ENCODE measurements around the gene S100A8. TPM values are rescaled to one million over a fixed set of nuclear protein-coding genes. Genes with fewer than 3 reads are reported as not detected.

S100A8 gene
- polyA plus RNA-seq, 1 experiment: not detected

GRCh38 chr1:153343811-153344717 is 46.8 kb downstream of the S100A8 start:
- no peak overlapping the region for H3K4me3 ChIP-seq (ENCODE audit: low read depth, low read length)
- no peak for DNase-seq (ENCODE audit: low read depth, low spot score)
- CTCF ChIA-PET: interaction anchor here (4.0 kb wide), 1 partner anchor 8 kb away, joined by 16 read pairs; no protein-coding TSS in a partner anchor
- H3K27me3 ChIP-seq (ENCODE audit: control insufficient read depth, insufficient read depth, low read length): peaks cover 7% of the 10 kb centered on the region
- H3K9me3 ChIP-seq (ENCODE audit: control insufficient read depth, insufficient read depth, low read length): no peaks in the 10 kb centered on the region
- TF ChIP-seq, protein P1, sequence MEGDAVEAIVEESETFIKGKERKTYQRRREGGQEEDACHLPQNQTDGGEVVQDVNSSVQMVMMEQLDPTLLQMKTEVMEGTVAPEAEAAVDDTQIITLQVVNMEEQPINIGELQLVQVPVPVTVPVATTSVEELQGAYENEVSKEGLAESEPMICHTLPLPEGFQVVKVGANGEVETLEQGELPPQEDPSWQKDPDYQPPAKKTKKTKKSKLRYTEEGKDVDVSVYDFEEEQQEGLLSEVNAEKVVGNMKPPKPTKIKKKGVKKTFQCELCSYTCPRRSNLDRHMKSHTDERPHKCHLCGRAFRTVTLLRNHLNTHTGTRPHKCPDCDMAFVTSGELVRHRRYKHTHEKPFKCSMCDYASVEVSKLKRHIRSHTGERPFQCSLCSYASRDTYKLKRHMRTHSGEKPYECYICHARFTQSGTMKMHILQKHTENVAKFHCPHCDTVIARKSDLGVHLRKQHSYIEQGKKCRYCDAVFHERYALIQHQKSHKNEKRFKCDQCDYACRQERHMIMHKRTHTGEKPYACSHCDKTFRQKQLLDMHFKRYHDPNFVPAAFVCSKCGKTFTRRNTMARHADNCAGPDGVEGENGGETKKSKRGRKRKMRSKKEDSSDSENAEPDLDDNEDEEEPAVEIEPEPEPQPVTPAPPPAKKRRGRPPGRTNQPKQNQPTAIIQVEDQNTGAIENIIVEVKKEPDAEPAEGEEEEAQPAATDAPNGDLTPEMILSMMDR (IDR thresholded peaks at IDR 0.05; ENCODE audit: low read depth, low read length): no peak
- H3K27ac ChIP-seq (ENCODE audit: low read depth, low read length): no peak overlapping the region
- POLR2A ChIA-PET: no interaction called here

DNA sequence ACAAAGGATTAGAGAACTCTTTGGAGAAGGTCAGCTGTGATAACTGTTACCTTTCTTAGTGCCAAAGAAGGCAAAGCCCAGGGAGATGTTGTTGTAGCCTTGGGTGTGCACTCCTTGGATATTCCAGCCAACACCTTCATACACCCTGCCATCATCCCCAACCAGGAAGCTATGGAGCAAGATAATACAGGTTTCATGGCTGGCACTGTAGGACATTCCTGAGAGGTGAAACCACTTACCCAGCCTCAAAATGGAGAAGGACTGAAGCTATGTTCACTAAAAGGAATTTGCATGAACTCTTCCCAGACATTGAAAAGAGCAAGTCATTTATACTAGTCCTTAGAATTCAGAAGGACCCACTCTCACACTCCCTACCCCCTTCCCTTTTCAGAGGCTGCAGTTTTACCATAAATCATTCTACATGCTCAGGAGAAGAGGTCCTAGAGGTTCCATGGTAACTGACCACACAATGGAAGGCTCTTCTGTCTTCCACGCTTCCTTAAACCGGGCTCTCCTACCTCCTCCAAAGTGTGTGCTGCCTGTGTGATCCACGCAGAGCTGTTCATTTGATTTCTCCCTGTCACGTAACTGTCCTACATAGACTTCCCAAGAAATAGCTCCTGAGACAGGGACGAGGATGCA is 47.7 kb downstream of the S100A8 start:
- no peak overlapping the region for H3K4me3 ChIP-seq (ENCODE audit: low read depth, low read length)
- CTCF ChIA-PET: interaction anchor here (4.0 kb wide), 1 partner anchor 9 kb away, joined by 16 read pairs; no protein-coding TSS in a partner anchor

DNA sequence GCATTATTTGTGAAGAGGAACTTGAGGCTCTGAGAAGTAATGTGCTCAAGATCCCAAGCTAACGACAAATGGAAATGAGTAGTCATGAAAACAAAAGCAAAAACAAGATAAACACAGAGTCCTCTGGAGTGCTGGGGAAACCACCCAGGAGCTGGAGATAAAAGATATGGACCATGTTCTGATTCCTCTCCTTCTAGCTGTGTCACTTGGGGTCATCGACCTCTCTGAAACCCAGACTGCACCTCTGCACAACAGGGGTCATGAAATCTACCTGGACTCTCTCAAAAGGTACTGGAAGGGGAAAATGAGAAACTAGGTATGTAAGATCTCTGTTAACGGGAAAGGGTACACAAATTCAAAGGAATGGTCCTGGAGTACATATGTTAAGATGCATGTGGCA is 48.7 kb downstream of the S100A8 start:
- H3K27ac ChIP-seq (ENCODE audit: low read depth, low read length): no peak overlapping the region
- DNase-seq (ENCODE audit: low read depth, low spot score): no peak
- H3K4me3 ChIP-seq (ENCODE audit: low read depth, low read length): no peak overlapping the region
- POLR2A ChIA-PET: no interaction called here
- peaks cover 5% of the 10 kb centered on the region for H3K27me3 ChIP-seq (ENCODE audit: control insufficient read depth, insufficient read depth, low read length)
- TF ChIP-seq, protein P1 (IDR thresholded peaks at IDR 0.05; ENCODE audit: low read depth, low read length): no peak
- H3K9me3 ChIP-seq (ENCODE audit: control insufficient read depth, insufficient read depth, low read length): no peaks in the 10 kb centered on the region
- CTCF ChIA-PET: interaction anchor here (1.2 to 4.0 kb wide), 2 partner anchors 10 to 12 kb away, joined by 3 to 16 read pairs; no protein-coding TSS in a partner anchor

More for the DNA sequence above, 47.7 kb downstream of the S100A8 start:
- no peak for DNase-seq (ENCODE audit: low read depth, low spot score)
- Histone ChIP-seq H3K27ac (ENCODE audit: low read depth, low read length) (no peak overlapping the region), H3K27me3 (ENCODE audit: control insufficient read depth, insufficient read depth, low read length) (peaks cover 5% of the 10 kb centered on the region), H3K9me3 (ENCODE audit: control insufficient read depth, insufficient read depth, low read length) (no peaks in the 10 kb centered on the region)
- POLR2A ChIA-PET: no interaction called here
- TF ChIP-seq, protein P1 (IDR thresholded peaks at IDR 0.05; ENCODE audit: low read depth, low read length): no peak

GRCh38 chr1:153341431-153341934 is 49.4 kb downstream of the S100A8 start:
- CTCF ChIA-PET: interaction anchor here (1.2 to 4.0 kb wide), 2 partner anchors 11 to 12 kb away, joined by 3 to 16 read pairs; no protein-coding TSS in a partner anchor
- Histone ChIP-seq H3K27ac (ENCODE audit: low read depth, low read length) (no peak overlapping the region), H3K27me3 (ENCODE audit: control insufficient read depth, insufficient read depth, low read length) (peaks cover 5% of the 10 kb centered on the region), H3K9me3 (ENCODE audit: control insufficient read depth, insufficient read depth, low read length) (no peaks in the 10 kb centered on the region), H3K4me3 (ENCODE audit: low read depth, low read length) (no peak overlapping the region)
- DNase-seq (ENCODE audit: low read depth, low spot score): no peak
- POLR2A ChIA-PET: no interaction called here
- TF ChIP-seq, protein P1 (IDR thresholded peaks at IDR 0.05; ENCODE audit: low read depth, low read length): no peak
